A549 treated with CORT108297 at 1 μM for 4 hours (cell line): Measurements from ENCODE around the gene OR2L5. TPM values are rescaled to one million over a fixed set of nuclear protein-coding genes. Genes with fewer than 3 reads are reported as not detected.

Source experiments
- total RNA-seq: library from RNA; stranded (reverse); fragments of 200-300 nt; extraction: Qiagen RNA extraction; gene quantifications from 5 replicates; pipeline ENCODE4 v1.2.3, GENCODE V29; 2022

OR2L5 gene
- not detected in 5 replicates for total RNA-seq

GRCh38 chr1:248013229-248013710 is at the start of gene OR2L5:
TSS of gene OR2L5 (plus strand) at chr1:248013660. CDS start at chr1:248021948, 8,288 bp downstream.

GRCh38 chr1:247964933-247965332 is 48.5 kb upstream of the OR2L5 start, which contains the start of gene OR2AK2:
TSS of gene OR2AK2 (plus strand) at chr1:247965233. CDS start at chr1:247965377, 144 bp downstream.

GRCh38 chr1:248029770-248030169 is 16.3 kb downstream of the OR2L5 start, which contains the start of gene OR2L2:
TSS of gene OR2L2 (plus strand) at chr1:248030070. CDS start at chr1:248038268, 8,198 bp downstream.

GRCh38 chr1:248046536-248046935 is 33.1 kb downstream of the OR2L5 start, which contains the start of gene OR2L3:
TSS of gene OR2L3 (plus strand) at chr1:248046836. CDS start at chr1:248060682, 13,846 bp downstream.

Other genes with a start within 250 kb of the OR2L5 start
- gene OR14A16, start 189.5 kb upstream of the OR2L5 start, total RNA-seq: not detected in 5 replicates
- not detected in 5 replicates for gene OR11L1, start 171.8 kb upstream of the OR2L5 start, total RNA-seq
- gene TRIM58, start 156.5 kb upstream of the OR2L5 start, total RNA-seq: not detected in 5 replicates
- not detected in 5 replicates for gene OR2W3, start 118.1 kb upstream of the OR2L5 start, total RNA-seq
- not detected in 5 replicates for gene OR2T8, start 93.4 kb upstream of the OR2L5 start, total RNA-seq
- not detected in 5 replicates for gene OR2AJ1, start 88.8 kb upstream of the OR2L5 start, total RNA-seq
- not detected in 5 replicates for gene OR2L8, start 64.8 kb upstream of the OR2L5 start, total RNA-seq
- not detected in 5 replicates for gene OR2AK2, start 48.4 kb upstream of the OR2L5 start, total RNA-seq
- not detected in 5 replicates for gene OR2L2, start 16.4 kb downstream of the OR2L5 start, total RNA-seq
- gene OR2L3, start 33.2 kb downstream of the OR2L5 start, total RNA-seq: not detected in 5 replicates
- gene OR2L13, start 81.5 kb downstream of the OR2L5 start, total RNA-seq: not detected in 5 replicates
- not detected in 5 replicates for gene OR2M5, start 131.5 kb downstream of the OR2L5 start, total RNA-seq
- not detected in 5 replicates for gene OR2M2, start 161.2 kb downstream of the OR2L5 start, total RNA-seq
- not detected in 5 replicates for gene OR2M3, start 183.6 kb downstream of the OR2L5 start, total RNA-seq
- gene OR2M4, start 217.8 kb downstream of the OR2L5 start, total RNA-seq: not detected in 5 replicates